RWPE1 (cell line): ENCODE data around the gene ASTE1.

ENCODE experiments used
- CTCF ChIA-PET: fragments of 350-600 bp; sonication (Branson Sonifier 250); formaldehyde crosslinking; extraction: SDS; loops from one replicate; lab custom pipeline; 2021; lab: Yijun Ruan, JAX
- POLR2A ChIA-PET: fragments of 400-600 bp; formaldehyde crosslinking; extraction: SDS; loops from one replicate; lab custom pipeline; 2020; ENCODE audit warnings: antibody characterized with exemption; ENCODE audit not compliant: low non-redundant PET; lab: Yijun Ruan, JAX
- DNase-seq: peaks from one replicate; pipeline ENCODE4 v3.0.0; 2012; ENCODE audit warnings: low spot score
- H3K27ac ChIP-seq: fragments of 450-650 bp; 2 replicates; pipeline ENCODE4 v1.5.1; 2017
- CTCF ChIP-seq: fragments of 450-650 bp; conservative IDR thresholded peaks from 2 replicates; pipeline ENCODE4 v1.5.1; 2017; ENCODE audit warnings: low read depth, mild to moderate bottlenecking

The ASTE1 gene

DNA sequence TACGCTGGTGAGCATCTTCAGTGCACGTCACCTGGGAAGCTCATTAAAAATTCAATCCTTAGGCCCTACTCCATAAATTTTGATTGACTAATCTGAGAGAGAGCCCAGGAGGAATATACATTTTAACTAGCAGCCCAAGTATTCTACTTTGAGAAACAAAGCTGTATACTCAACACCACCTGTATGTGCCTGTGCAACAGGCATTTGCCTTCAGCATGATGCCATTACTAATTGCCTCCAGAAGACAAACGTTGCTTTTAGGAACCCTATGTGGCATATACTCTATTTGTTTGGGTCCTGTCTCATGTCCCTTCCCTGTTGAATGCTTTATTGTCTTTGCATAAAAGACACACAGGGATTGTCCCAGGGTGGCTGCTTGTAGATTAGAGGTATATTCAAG, 7.7 kb downstream of the ASTE1 start:
- ChIA-PET CTCF (no interaction called here), POLR2A (no interaction called here)
- no peak for DNase-seq
- no peak overlapping the region for H3K27ac ChIP-seq
- TF ChIP-seq CTCF, result no peak

DNA sequence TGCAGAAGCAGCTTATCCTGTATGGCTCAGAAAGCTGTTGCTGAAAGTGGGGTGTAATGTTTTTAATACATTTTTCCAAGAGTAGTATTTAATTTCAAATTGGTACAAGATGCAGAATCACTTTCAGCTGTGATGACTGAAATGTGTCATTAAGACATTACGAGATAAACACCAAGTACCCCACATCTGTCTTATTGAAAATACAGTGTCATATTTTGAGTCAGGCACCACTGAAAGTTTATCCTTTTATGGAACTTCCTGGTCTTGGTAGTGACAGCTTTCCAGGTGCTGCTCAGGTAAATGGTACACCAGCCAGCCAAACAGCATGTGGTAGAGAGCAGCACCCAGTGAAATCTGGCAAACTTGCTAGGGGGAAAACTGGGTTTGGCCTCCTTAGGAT, 16.9 kb downstream of the ASTE1 start:
- H3K27ac ChIP-seq, result no peak overlapping the region
- ChIA-PET CTCF (no interaction called here), POLR2A (no interaction called here)
- no peak for TF ChIP-seq CTCF
- DNase-seq, result no peak

GRCh38 chr3:131008326-131008725, 18.3 kb downstream of the ASTE1 start:
- no peak for TF ChIP-seq CTCF
- ChIA-PET POLR2A (no interaction called here), CTCF (no interaction called here)
- no peak for DNase-seq
- H3K27ac ChIP-seq, result no peak overlapping the region

DNA sequence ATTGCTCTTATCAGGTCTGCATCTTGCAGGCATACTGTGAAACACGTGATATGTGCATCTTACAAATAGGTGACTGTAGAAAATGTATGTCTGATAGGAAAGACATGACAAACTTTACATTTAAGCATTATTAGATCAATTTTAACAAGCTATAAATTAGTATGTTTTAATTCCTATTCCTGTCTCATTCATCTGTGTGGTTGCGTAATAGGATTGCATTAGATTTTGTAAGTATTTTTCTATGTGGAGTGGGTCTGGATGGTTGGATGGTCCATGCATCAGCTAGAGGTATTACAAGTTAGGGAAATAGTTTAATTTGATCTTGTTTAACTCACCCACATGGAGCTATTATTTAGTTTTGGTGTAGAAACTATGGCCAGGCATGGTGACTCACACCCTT, 18.8 kb downstream of the ASTE1 start:
- ChIA-PET POLR2A (no interaction called here), CTCF (interaction anchor here (0.6 to 0.7 kb wide), 2 partner anchors 103 to 288 kb away, joined by 3 read pairs; no protein-coding TSS in a partner anchor)
- no peak for TF ChIP-seq CTCF
- DNase-seq, result no peak
- H3K27ac ChIP-seq, result no peak overlapping the region

- no peak for TF ChIP-seq CTCF
- no peak for DNase-seq
- POLR2A ChIA-PET, result no interaction called here
- CTCF ChIA-PET, result interaction anchor here (0.6 kb wide), 2 partner anchors 19 to 103 kb away, joined by 3 read pairs; partner anchors contain the start of genes ASTE1 and NEK11
- H3K27ac ChIP-seq, result no peak overlapping the region
Measured at GRCh38 chr3:131007256-131007655, 19.4 kb downstream of the ASTE1 start.

DNA sequence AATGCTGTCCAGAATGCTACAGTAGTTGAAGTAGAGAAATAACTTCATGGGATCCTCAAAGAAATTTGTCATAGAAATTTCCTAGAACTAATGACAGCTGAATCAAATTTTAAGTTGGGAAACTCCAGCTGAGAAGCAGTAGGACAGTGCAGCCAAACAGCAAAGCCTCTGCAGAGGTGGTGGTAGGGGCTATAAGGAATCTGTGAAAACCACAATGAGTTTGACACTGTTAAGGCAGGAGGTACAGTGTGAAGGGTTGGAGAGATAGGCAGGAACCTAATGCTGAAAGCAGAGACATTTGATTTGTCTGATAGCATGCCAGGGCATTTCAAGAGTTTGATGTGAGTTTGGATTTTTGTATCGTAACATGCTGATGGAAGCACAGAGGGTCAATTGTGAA, 22.0 kb downstream of the ASTE1 start:
- no peak for DNase-seq
- POLR2A ChIA-PET, result no interaction called here
- TF ChIP-seq CTCF, result no peak
- no peak overlapping the region for H3K27ac ChIP-seq
- CTCF ChIA-PET, result no interaction called here

- no peak for TF ChIP-seq CTCF
- POLR2A ChIA-PET, result no interaction called here
- CTCF ChIA-PET, result interaction anchor here (0.6 to 0.7 kb wide), 2 partner anchors 16 to 288 kb away, joined by 3 read pairs; no protein-coding TSS in a partner anchor
- no peak for DNase-seq
- H3K27ac ChIP-seq, result no peak overlapping the region
Measured at GRCh38 chr3:131001071-131001470, 25.6 kb downstream of the ASTE1 start.
